Right lobe of liver (tissue), 4 donors: Measurements from ENCODE around the gene THOC3.
"Not testable (repeated sequence)": the region's sequence is repeated elsewhere in the genome, so short reads cannot be mapped to it uniquely, and the experiment has no call there.

Experiments used
- CTCF ChIP-seq, 4 donors: fragments of 200-600 bp in 3 of 4; fragments of 450-650 bp in 1 of 4; IDR thresholded peaks; one replicate each; pipeline versions ENCODE4 v1.5.1 to v1.8.0; 2016 to 2022; ENCODE audit warnings: antibody characterized with exemption in 4 of 4, mild to moderate bottlenecking in 2 of 4
- POLR2A ChIP-seq: fragments of 450-650 bp; IDR thresholded peaks from one replicate; pipeline ENCODE4 v1.6.1; 2017; ENCODE audit warnings: antibody characterized with exemption, mild to moderate bottlenecking
- donor health status: DM: no; HTN: no; CAD: no.
- donor health status: DM: no; HTN: no; CAD: no.
- donor health status: DM: no; HTN: yes; CAD: no.

DNA sequence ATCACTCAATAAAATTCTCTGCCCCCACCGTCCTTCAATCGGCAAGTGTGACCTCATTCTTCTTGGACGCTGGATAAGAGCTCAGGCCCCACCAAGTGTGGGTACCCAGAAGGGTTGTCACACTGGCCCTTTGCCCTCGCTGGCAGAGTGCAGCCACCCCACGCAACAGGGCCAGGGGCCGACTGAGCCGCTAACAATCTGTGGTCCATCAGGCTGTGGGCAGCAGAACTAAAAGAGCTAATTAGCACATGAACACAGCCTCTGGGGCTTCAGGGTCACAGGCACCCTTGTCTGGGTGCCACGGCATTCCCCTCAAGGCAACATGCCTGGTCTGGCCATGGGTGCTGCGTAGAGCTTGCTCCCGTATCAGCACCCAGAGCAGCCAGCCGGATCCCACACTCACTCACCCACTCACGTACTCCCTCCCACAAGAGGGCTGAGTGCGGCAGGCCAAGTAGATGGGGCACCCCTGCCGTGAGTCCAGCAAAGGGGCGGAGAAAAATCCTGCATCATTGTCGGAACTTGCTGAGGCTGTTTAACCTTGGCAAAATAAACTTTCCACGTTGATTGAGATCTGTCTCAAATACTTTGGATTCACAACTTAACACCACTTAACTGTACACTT lies 11.4 kb upstream of the THOC3 start:
- TF ChIP-seq CTCF (IDR thresholded peaks at IDR 0.05); POLR2A: not testable (repeated sequence)
